ENCODE data around the gene LRRC71. TPM values are rescaled to one million over a fixed set of nuclear protein-coding genes. Genes with fewer than 3 reads are reported as not detected.

Gene LRRC71
- polyA plus RNA-seq, 1 of the 3 experiments (the other 2 are of a cell fraction): 0.03 TPM

DNA sequence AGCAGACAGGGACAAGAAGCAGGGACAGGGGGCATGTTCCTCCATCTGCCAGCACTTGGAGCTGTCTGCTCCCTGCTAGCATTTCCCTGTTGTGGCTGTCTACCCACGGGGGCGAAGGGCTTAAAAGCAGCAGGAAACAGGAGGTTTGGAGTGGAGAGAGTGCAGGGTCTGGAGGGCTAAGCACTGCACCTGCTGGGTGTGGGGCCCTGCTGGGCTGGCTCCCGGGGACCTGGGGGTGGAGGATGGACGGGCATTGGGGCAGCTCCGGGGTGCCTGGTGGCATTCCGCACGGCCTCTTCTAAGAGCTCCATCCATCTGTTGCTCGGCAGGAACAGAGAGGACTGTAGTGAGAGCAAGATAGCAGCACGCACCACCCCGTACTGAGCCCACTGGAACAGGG is 21.2 kb downstream of the LRRC71 start:
- Histone ChIP-seq H3K9me3 (no peaks in the 10 kb centered on the region), H3K27ac (ENCODE audit: low read depth in 2 of 2, low read length in 1 of 2) (no peak overlapping the region), H3K4me3 (ENCODE audit: low read depth in 2 of 2, low read length in 1 of 2) (no peak overlapping the region), H4K20me1 (ENCODE audit: insufficient read depth) (no peaks in the 10 kb centered on the region), H3K27me3 (ENCODE audit: insufficient read depth) (no peaks in the 10 kb centered on the region), H3K4me1 (ENCODE audit: control insufficient read depth in 1 of 2, insufficient read depth in 2 of 2, low read depth in 1 of 2, low read length in 1 of 2) (no peaks in the 10 kb centered on the region), H3K4me2 (no peak overlapping the region), H3K36me3 (replicated peaks in 1 of 2; ENCODE audit: control insufficient read depth in 1 of 2, insufficient read depth in 2 of 2, low read length in 1 of 2) (peaks cover 24 to 84% of the 10 kb centered on the region in 2 experiments), H3K9ac (no peak overlapping the region), H3K9me2 (no peaks in the 10 kb centered on the region), H2AFZ (ENCODE audit: low read depth) (no peak overlapping the region), H3K79me2 (ENCODE audit: insufficient read depth) (no peaks in the 10 kb centered on the region), H3F3A (replicated peaks; ENCODE audit: insufficient read depth) (no peaks in the 10 kb centered on the region)
- ChIA-PET CTCF (interaction anchor here (1.1 to 2.0 kb wide), 3 partner anchors 14 to 314 kb away, joined by 3 to 8 read pairs (median 4); no protein-coding TSS in a partner anchor), POLR2A (no interaction called here)
- TF ChIP-seq ELF1 (IDR thresholded peaks at IDR 0.05): no peak
- TF ChIP-seq FOXJ3 (CRISPR knock-in tag; IDR thresholded peaks at IDR 0.05): no peak
- DNase-seq: no peak
- WGBS (ENCODE audit: low lambda C conversion rate): 98% methylated on average over 7 of the region's 10 CpGs

- Histone ChIP-seq H3K27me3 (ENCODE audit: insufficient read depth) (no peaks in the 10 kb centered on the region), H4K20me1 (ENCODE audit: insufficient read depth) (no peaks in the 10 kb centered on the region), H3K4me1 (ENCODE audit: control insufficient read depth in 1 of 2, insufficient read depth in 2 of 2, low read depth in 1 of 2, low read length in 1 of 2) (no peaks in the 10 kb centered on the region), H3K27ac (ENCODE audit: low read depth in 2 of 2, low read length in 1 of 2) (no peak overlapping the region), H3K9me2 (no peaks in the 10 kb centered on the region), H3K9ac (no peak overlapping the region), H3K4me2 (no peak overlapping the region), H3F3A (replicated peaks; ENCODE audit: insufficient read depth) (no peaks in the 10 kb centered on the region), H2AFZ (ENCODE audit: low read depth) (no peak overlapping the region), H3K36me3 (replicated peaks in 1 of 2; ENCODE audit: control insufficient read depth in 1 of 2, insufficient read depth in 2 of 2, low read length in 1 of 2) (peaks cover 24 to 84% of the 10 kb centered on the region in 2 experiments), H3K4me3 (ENCODE audit: low read depth in 2 of 2, low read length in 1 of 2) (no peak overlapping the region), H3K9me3 (no peaks in the 10 kb centered on the region), H3K79me2 (ENCODE audit: insufficient read depth) (no peaks in the 10 kb centered on the region)
- no peak for TF ChIP-seq TAF1 (IDR thresholded peaks at IDR 0.05; ENCODE audit: borderline replicate concordance, low read depth, low read length)
- no peak for TF ChIP-seq CHD2 (IDR thresholded peaks at IDR 0.05; ENCODE audit: low read length, partially characterized antibody)
- TF ChIP-seq TCF12 (IDR thresholded peaks at IDR 0.05): no peak
- no peak for TF ChIP-seq RFX5 (IDR thresholded peaks at IDR 0.05; ENCODE audit: low read length)
- TF ChIP-seq FOXM1 (IDR thresholded peaks at IDR 0.05; ENCODE audit: low read depth): no peak
- no peak for TF ChIP-seq RAD21 (IDR thresholded peaks at IDR 0.05; ENCODE audit: low read length)
- TF ChIP-seq NRF1 (IDR thresholded peaks at IDR 0.05; ENCODE audit: low read depth, low read length): no peak
- TF ChIP-seq ZBTB33 (IDR thresholded peaks at IDR 0.05; ENCODE audit: borderline replicate concordance, low read depth): no peak
- no peak for TF ChIP-seq YY1 (IDR thresholded peaks at IDR 0.05; ENCODE audit: low read depth)
- no peak for TF ChIP-seq RCOR1 (IDR thresholded peaks at IDR 0.05; ENCODE audit: low read length)
- TF ChIP-seq POLR2AphosphoS5 (IDR thresholded peaks at IDR 0.05; ENCODE audit: low read depth, low read length): no peak
- TF ChIP-seq USF1 (IDR thresholded peaks at IDR 0.05; ENCODE audit: borderline replicate concordance, low read depth): no peak
- TF ChIP-seq FOSL2 (IDR thresholded peaks at IDR 0.05; ENCODE audit: borderline replicate concordance, low read depth): no peak
- no peak for TF ChIP-seq EP300 (IDR thresholded peaks at IDR 0.05; ENCODE audit: borderline replicate concordance in 1 of 2, low read depth in 1 of 2, low read length in 1 of 2)
- DNase-seq: no peak
- POLR2A ChIA-PET: no interaction called here
- WGBS (ENCODE audit: low lambda C conversion rate): 89% methylated on average over 3 of the region's 3 CpGs
- CTCF ChIA-PET: interaction anchor here (1.2 to 2.0 kb wide), 2 partner anchors 14 to 314 kb away, joined by 4 to 8 read pairs; no protein-coding TSS in a partner anchor
Observed at GRCh38 chr1:156942176-156942575, 21.7 kb downstream of the LRRC71 start.
